ENCODE results near the gene CENPP.

DNA sequence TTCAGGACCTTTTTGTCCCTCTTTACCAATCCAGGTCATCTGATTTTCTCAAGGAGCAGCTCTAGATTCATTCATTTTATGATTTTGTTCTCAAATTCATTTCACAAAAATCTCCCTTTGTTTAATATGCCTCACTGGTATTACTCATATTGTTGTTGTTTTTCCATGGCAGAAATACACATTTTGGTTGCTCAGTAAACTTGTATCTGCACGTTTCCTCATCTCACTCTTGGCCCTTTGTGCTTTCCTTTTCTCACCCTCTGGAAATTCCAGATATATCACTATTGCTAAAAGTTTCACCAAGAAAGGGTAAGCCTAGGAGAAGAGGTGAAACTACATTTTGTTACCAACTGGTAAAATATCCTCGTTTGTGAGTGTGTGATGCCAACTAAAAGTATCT lies 141.8 kb downstream of the CENPP start:
- no peak for TF ChIP-seq POLR2A (IDR thresholded peaks at IDR 0.05)
- TF ChIP-seq, protein P1, sequence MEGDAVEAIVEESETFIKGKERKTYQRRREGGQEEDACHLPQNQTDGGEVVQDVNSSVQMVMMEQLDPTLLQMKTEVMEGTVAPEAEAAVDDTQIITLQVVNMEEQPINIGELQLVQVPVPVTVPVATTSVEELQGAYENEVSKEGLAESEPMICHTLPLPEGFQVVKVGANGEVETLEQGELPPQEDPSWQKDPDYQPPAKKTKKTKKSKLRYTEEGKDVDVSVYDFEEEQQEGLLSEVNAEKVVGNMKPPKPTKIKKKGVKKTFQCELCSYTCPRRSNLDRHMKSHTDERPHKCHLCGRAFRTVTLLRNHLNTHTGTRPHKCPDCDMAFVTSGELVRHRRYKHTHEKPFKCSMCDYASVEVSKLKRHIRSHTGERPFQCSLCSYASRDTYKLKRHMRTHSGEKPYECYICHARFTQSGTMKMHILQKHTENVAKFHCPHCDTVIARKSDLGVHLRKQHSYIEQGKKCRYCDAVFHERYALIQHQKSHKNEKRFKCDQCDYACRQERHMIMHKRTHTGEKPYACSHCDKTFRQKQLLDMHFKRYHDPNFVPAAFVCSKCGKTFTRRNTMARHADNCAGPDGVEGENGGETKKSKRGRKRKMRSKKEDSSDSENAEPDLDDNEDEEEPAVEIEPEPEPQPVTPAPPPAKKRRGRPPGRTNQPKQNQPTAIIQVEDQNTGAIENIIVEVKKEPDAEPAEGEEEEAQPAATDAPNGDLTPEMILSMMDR (IDR thresholded peaks at IDR 0.05), result no peak

All from body of pancreas (tissue), 4 donors.